Loucy (cell line): ENCODE results near the gene TMEM37.

Experiments used
- H2AFZ ChIP-seq: fragments of 200-600 bp; sonication (generic); 2 replicates; pipeline ENCODE4 v1.6.0; 2016; ENCODE audit warnings: antibody characterized with exemption, mild to moderate bottlenecking, low read length, moderate library complexity
- H3F3A ChIP-seq: fragments of 200-600 bp; 2 replicates; pipeline ENCODE4 v1.6.0; 2016; ENCODE audit warnings: antibody characterized with exemption, low read depth, mild to moderate bottlenecking
- H3K27me3 ChIP-seq: fragments of 200-600 bp; sonication (generic); 2 replicates; pipeline ENCODE4 v1.6.1; 2014; ENCODE audit warnings: low read length, mild to moderate bottlenecking; ENCODE audit not compliant: insufficient read depth, poor library complexity, severe bottlenecking
- H3K36me3 ChIP-seq: fragments of 200-600 bp; sonication (generic); 2 replicates; pipeline ENCODE4 v1.6.1; 2016; ENCODE audit warnings: low read length; ENCODE audit not compliant: insufficient read depth
- H3K4me1 ChIP-seq: fragments of 200-600 bp; sonication (generic); 2 replicates; pipeline ENCODE4 v1.5.1; 2014; ENCODE audit warnings: low read length, mild to moderate bottlenecking; ENCODE audit not compliant: insufficient read depth, poor library complexity, severe bottlenecking
- H3K4me2 ChIP-seq: fragments of 200-600 bp; sonication (generic); 2 replicates; pipeline ENCODE4 v1.6.0; 2014; ENCODE audit warnings: antibody characterized with exemption, low read length, low read depth, mild to moderate bottlenecking; ENCODE audit not compliant: poor library complexity, severe bottlenecking
- H3K4me3 ChIP-seq: fragments of 200-600 bp; sonication (generic); 2 replicates; pipeline ENCODE4 v1.5.1; 2014; ENCODE audit warnings: low read length, mild to moderate bottlenecking, mixed read lengths; ENCODE audit not compliant: poor library complexity, severe bottlenecking
- H3K79me2 ChIP-seq: fragments of 200-600 bp; sonication (generic); 2 replicates; pipeline ENCODE4 v1.6.1; 2014; ENCODE audit warnings: low read length; ENCODE audit not compliant: insufficient read depth
- H3K9ac ChIP-seq: fragments of 200-600 bp; sonication (generic); 2 replicates; pipeline ENCODE4 v1.6.0; 2014; ENCODE audit warnings: mild to moderate bottlenecking, low read depth, low read length, moderate library complexity; ENCODE audit not compliant: poor library complexity, severe bottlenecking
- H3K9me2 ChIP-seq: fragments of 200-600 bp; sonication (generic); replicated peaks from 2 replicates; pipeline ENCODE4 v1.6.1; 2016; ENCODE audit warnings: low read depth, low read length, mixed read lengths
- H3K9me3 ChIP-seq: fragments of 200-600 bp; sonication (generic); 2 replicates; pipeline ENCODE4 v1.6.1; 2014; ENCODE audit warnings: mild to moderate bottlenecking, antibody characterized with exemption, low read length, low read depth; ENCODE audit not compliant: insufficient read depth
- H4K20me1 ChIP-seq: fragments of 200-600 bp; sonication (generic); 2 replicates; pipeline ENCODE4 v1.6.0; 2014; ENCODE audit warnings: antibody characterized with exemption, low read length, mild to moderate bottlenecking; ENCODE audit not compliant: insufficient read depth, poor library complexity, severe bottlenecking
- CTCF ChIP-seq: fragments of 200-600 bp; sonication (generic); conservative IDR thresholded peaks from 2 replicates; pipeline ENCODE4 v1.5.1; 2014; ENCODE audit warnings: mild to moderate bottlenecking, antibody characterized with exemption, low read length
- EZH2phosphoT487 ChIP-seq: fragments of 200-600 bp; IDR thresholded peaks from 2 replicates; pipeline ENCODE4 v1.6.1; 2018; ENCODE audit warnings: antibody characterized with exemption, mild to moderate bottlenecking, moderate library complexity, borderline replicate concordance

TMEM37 gene

DNA sequence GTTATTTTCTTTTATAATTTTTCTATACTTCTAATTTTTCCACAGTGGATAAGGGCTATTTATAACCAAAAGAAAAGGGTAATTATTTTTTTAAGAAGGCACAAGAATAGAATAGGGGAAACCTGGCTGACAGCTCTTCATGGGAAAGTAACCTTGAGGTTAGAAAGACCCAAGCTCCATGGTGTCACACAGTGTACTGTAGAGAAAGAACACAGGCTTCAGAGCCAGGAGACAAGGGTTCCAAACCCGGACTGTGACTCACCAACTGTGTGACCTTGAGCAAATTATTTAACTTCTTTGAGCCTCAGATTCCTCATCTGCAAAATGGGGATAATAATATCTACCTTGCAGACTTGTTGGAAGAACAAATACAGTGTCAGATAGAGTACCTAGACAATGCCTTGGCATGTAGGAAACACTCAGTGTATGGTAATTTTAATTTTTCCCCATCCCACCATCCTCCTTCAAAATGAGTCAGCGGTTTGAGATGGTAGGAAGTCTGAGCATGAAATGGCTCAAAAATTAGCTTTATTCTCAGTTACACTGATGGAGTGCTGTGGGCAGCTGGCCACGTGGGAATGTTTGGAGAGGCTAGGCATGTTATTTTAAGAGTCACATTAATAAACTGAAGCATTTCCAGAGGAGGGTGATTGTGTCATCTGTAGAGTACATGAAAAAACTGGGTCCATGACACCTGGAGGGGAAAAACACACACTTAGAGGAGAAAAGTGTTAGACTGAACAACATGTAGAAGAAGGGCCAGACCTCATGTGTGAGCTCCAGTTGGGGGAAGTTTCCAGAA, 36.7 kb downstream of the TMEM37 start:
- no peak for TF ChIP-seq CTCF
- TF ChIP-seq EZH2phosphoT487, result no peak
- H3K4me2 ChIP-seq, result no peak overlapping the region
- H3K9ac ChIP-seq, result no peak overlapping the region
- H3K36me3 ChIP-seq, result no peaks in the 10 kb centered on the region
- no peaks in the 10 kb centered on the region for H3K9me2 ChIP-seq
- H3F3A ChIP-seq, result no peaks in the 10 kb centered on the region
- H3K4me1 ChIP-seq, result peaks cover 6% of the 10 kb centered on the region
- H3K9me3 ChIP-seq, result no peaks in the 10 kb centered on the region
- H3K27me3 ChIP-seq, result no peaks in the 10 kb centered on the region
- H2AFZ ChIP-seq, result no peak overlapping the region
- no peaks in the 10 kb centered on the region for H4K20me1 ChIP-seq
- no peaks in the 10 kb centered on the region for H3K79me2 ChIP-seq
- H3K4me3 ChIP-seq, result no peak overlapping the region

DNA sequence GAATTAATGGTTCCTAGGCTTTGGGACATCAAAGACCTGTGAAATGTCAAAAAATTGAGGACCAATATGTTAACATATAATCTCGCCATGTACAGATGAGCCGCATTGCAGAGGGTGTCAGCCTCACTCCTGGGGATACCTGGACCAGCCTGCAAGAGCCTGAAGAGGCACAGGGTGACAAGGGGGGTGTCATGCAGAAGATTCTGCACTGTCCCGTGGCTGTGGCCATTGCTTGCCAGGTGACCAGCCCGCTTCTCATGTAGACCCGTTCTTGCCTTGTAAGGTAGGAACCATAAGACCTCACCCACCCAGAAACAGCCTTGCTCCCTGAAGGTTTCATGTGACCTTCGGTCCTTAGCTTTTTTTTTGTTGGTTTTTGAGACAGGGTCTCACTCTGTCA, 37.5 kb downstream of the TMEM37 start:
- Histone ChIP-seq H3K9me2 (no peaks in the 10 kb centered on the region), H3K9ac (no peak overlapping the region), H3K79me2 (no peaks in the 10 kb centered on the region), H3K9me3 (no peaks in the 10 kb centered on the region), H3K27me3 (no peaks in the 10 kb centered on the region), H3K36me3 (no peaks in the 10 kb centered on the region), H3K4me2 (no peak overlapping the region), H2AFZ (no peak overlapping the region), H3F3A (no peaks in the 10 kb centered on the region), H3K4me1 (no peaks in the 10 kb centered on the region), H3K4me3 (no peak overlapping the region), H4K20me1 (no peaks in the 10 kb centered on the region)
- no peak for TF ChIP-seq CTCF

DNA sequence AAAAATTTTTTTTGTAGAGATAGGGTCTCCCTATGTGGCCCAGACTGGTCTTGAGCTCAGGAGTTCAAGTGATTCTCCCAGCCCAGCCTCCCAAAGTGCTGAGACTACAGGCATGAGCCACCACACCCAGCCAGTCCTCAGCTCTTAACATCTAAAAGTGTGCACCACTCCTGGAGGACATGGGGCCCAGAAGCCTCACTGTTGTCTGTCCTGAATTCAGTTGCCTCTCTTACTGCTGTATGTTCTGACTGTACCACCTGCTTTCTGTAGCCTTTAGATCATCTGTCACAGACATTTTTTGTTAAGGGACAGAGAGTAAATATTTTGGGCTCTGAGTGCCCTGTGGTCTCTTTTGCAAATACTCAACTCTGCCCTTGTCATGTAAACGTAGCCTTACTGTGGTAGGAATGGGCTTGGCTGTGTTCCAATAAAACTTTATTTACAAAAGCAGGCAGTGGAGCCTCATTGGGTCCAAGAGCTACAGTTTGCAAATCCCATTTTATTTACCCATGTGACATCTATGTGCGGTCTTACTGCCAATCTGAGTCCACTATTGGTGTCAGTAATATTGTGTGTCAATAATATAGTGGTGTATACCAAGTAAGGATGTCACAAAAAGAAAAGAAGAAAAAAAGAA, 38.1 kb downstream of the TMEM37 start:
- no peaks in the 10 kb centered on the region for H3F3A ChIP-seq
- H3K9ac ChIP-seq, result no peak overlapping the region
- no peaks in the 10 kb centered on the region for H3K4me1 ChIP-seq
- H3K79me2 ChIP-seq, result no peaks in the 10 kb centered on the region
- no peak overlapping the region for H3K4me3 ChIP-seq
- no peak overlapping the region for H3K4me2 ChIP-seq
- no peaks in the 10 kb centered on the region for H3K9me3 ChIP-seq
- no peaks in the 10 kb centered on the region for H3K27me3 ChIP-seq
- H3K9me2 ChIP-seq, result no peaks in the 10 kb centered on the region
- no peaks in the 10 kb centered on the region for H4K20me1 ChIP-seq
- H2AFZ ChIP-seq, result no peak overlapping the region
- H3K36me3 ChIP-seq, result no peaks in the 10 kb centered on the region
- TF ChIP-seq CTCF (no peak), EZH2phosphoT487 (no peak)
